Colonic mucosa (tissue), 4 donors: ENCODE measurements around the gene NOP14. TPM values are rescaled to one million over a fixed set of nuclear protein-coding genes. Genes with fewer than 3 reads are reported as not detected.

ENCODE experiments used
- DNase-seq: peaks from one replicate; pipeline ENCODE4 v3.0.0-alpha.2; 2020
- H3K27ac ChIP-seq: fragments of 200-600 bp; one replicate; pipeline ENCODE4 v1.8.0; 2021
- H3K27me3 ChIP-seq: fragments of 200-600 bp; one replicate; pipeline ENCODE4 v1.8.0; 2021
- H3K36me3 ChIP-seq: fragments of 200-600 bp; one replicate; pipeline ENCODE4 v1.8.0; 2021
- H3K4me1 ChIP-seq: fragments of 200-600 bp; one replicate; pipeline ENCODE4 v1.8.0; 2021; ENCODE audit warnings: mild to moderate bottlenecking
- H3K4me3 ChIP-seq: fragments of 200-600 bp; one replicate; pipeline ENCODE4 v1.8.0; 2021
- H3K9ac ChIP-seq, 2 donors: one replicate each; pipeline ENCODE4 v1.7.0; 2013; ENCODE audit warnings: control low read depth in 2 of 2, low read depth in 2 of 2, low read length in 2 of 2
- H3K9me3 ChIP-seq: fragments of 200-600 bp; one replicate; pipeline ENCODE4 v1.8.0; 2021
- CTCF ChIP-seq: fragments of 200-600 bp; IDR thresholded peaks from one replicate; pipeline ENCODE4 v1.8.0; 2022; ENCODE audit warnings: antibody characterized with exemption, mild to moderate bottlenecking
- intact Hi-C: fragments of 100-400 bp; cut with DNase I; formaldehyde crosslinking; loops from one replicate; pipeline ENCODE4 v1.14.1; 2022
- total RNA-seq, 2 donors: library from RNA; stranded (reverse); fragmentation: NEBNext Ultra II Directional in 1 of 2; extraction: Animal tissue kit (Norgen Biotek cat#: 25700) in 1 of 2; gene quantifications; one replicate each; pipeline ENCODE4 v1.2.1, GENCODE V29; 2021
- donor health status: healthy.
- donor health status: DM: no; HTN: no; CAD: no.
- donor health status: DM: no; HTN: no; CAD: no.

The NOP14 gene
- total RNA-seq, 2 donors from 2014 or later: 16.5 to 40.4 TPM

GRCh38 chr4:2982012-2982411 lies 18.8 kb upstream of the NOP14 start:
- Histone ChIP-seq H3K27ac (no peak overlapping the region), H3K27me3 (no peaks in the 10 kb centered on the region), H3K9me3 (no peaks in the 10 kb centered on the region), H3K4me1 (no peaks in the 10 kb centered on the region), H3K36me3 (no peaks in the 10 kb centered on the region), H3K9ac (no peak overlapping the region), H3K4me3 (no peak overlapping the region)
- no peak for TF ChIP-seq CTCF
- no peak for DNase-seq
- intact Hi-C loops: no loop called here

GRCh38 chr4:2981256-2981819 lies 18.1 kb upstream of the NOP14 start:
- H3K4me1 ChIP-seq: no peaks in the 10 kb centered on the region
- no peaks in the 10 kb centered on the region for H3K27me3 ChIP-seq
- H3K36me3 ChIP-seq: no peaks in the 10 kb centered on the region
- TF ChIP-seq CTCF: no peak
- no peak overlapping the region for H3K9ac ChIP-seq
- no peak overlapping the region for H3K4me3 ChIP-seq
- no peaks in the 10 kb centered on the region for H3K9me3 ChIP-seq
- DNase-seq: no peak
- intact Hi-C loops: no loop called here
- H3K27ac ChIP-seq: no peak overlapping the region

- TF ChIP-seq CTCF: no peak
- intact Hi-C loops: loop anchor here (5.0 kb wide), 1 partner anchor 60 kb away; no protein-coding TSS in a partner anchor
- Histone ChIP-seq H3K36me3 (no peaks in the 10 kb centered on the region), H3K27me3 (no peaks in the 10 kb centered on the region), H3K4me3 (no peak overlapping the region), H3K4me1 (no peaks in the 10 kb centered on the region), H3K27ac (no peak overlapping the region), H3K9me3 (no peaks in the 10 kb centered on the region), H3K9ac (no peak overlapping the region)
- no peak for DNase-seq
Observed at GRCh38 chr4:2977211-2978088, 14.2 kb upstream of the NOP14 start.

- Histone ChIP-seq H3K27me3 (no peaks in the 10 kb centered on the region), H3K4me1 (no peaks in the 10 kb centered on the region), H3K9ac (no peak overlapping the region), H3K9me3 (no peaks in the 10 kb centered on the region), H3K27ac (no peak overlapping the region), H3K4me3 (no peak overlapping the region), H3K36me3 (no peaks in the 10 kb centered on the region)
- DNase-seq: no peak
- intact Hi-C loops: no loop called here
- TF ChIP-seq CTCF: no peak
Observed at GRCh38 chr4:2971275-2971674, 8.1 kb upstream of the NOP14 start.

GRCh38 chr4:2968381-2968780 lies 5.2 kb upstream of the NOP14 start:
- intact Hi-C loops: no loop called here
- no peak for TF ChIP-seq CTCF
- H3K9me3 ChIP-seq: no peaks in the 10 kb centered on the region
- no peak overlapping the region for H3K27ac ChIP-seq
- no peaks in the 10 kb centered on the region for H3K27me3 ChIP-seq
- H3K36me3 ChIP-seq: no peaks in the 10 kb centered on the region
- no peak overlapping the region for H3K9ac ChIP-seq
- H3K4me3 ChIP-seq: no peak overlapping the region
- peaks cover 4% of the 10 kb centered on the region for H3K4me1 ChIP-seq
- no peak for DNase-seq
